RWPE2 (cell line): ENCODE measurements around the gene POLR1E.

Source experiments
- ATAC-seq: fragments of 200-7000 bp; cut with Tn5 transposase; 3 replicates; pipeline ENCODE4 v1.9.1; 2021; ENCODE audit warnings: low read depth
- DNase-seq: peaks from one replicate; pipeline ENCODE4 v3.0.0-alpha.2; 2020; ENCODE audit warnings: low spot score
- H3K27ac ChIP-seq: fragments of 450-650 bp; 2 replicates; pipeline ENCODE4 v1.5.1; 2017; ENCODE audit warnings: mild to moderate bottlenecking; ENCODE audit not compliant: poor library complexity, severe bottlenecking
- H3K27me3 ChIP-seq: fragments of 250-450 bp; sonication (Bioruptor Pico); 2 replicates; pipeline ENCODE4 v1.5.1; 2021; ENCODE audit warnings: mild to moderate bottlenecking, moderate library complexity; ENCODE audit not compliant: insufficient read depth, poor library complexity, severe bottlenecking
- H3K36me3 ChIP-seq: fragments of 250-450 bp; sonication (Bioruptor Pico); 2 replicates; pipeline ENCODE4 v1.5.1; 2020; ENCODE audit warnings: low read depth, mild to moderate bottlenecking, moderate library complexity
- H3K4me1 ChIP-seq: fragments of 250-450 bp; sonication (Bioruptor Pico); 2 replicates; pipeline ENCODE4 v1.5.1; 2021; ENCODE audit warnings: mild to moderate bottlenecking, moderate library complexity; ENCODE audit not compliant: insufficient read depth, poor library complexity, severe bottlenecking
- H3K4me3 ChIP-seq: fragments of 250-450 bp; sonication (Bioruptor Pico); 2 replicates; pipeline ENCODE4 v1.5.1; 2021; ENCODE audit warnings: mild to moderate bottlenecking, moderate library complexity; ENCODE audit not compliant: severe bottlenecking
- H3K9me3 ChIP-seq: fragments of 250-450 bp; sonication (Bioruptor Pico); 2 replicates; pipeline ENCODE4 v1.5.1; 2021; ENCODE audit warnings: mild to moderate bottlenecking, moderate library complexity; ENCODE audit not compliant: severe bottlenecking
- TF ChIP-seq, protein P1 (sequence below): fragments of 450-650 bp; IDR thresholded peaks from one replicate; pipeline ENCODE4 v1.5.1; 2017; ENCODE audit warnings: mild to moderate bottlenecking, moderate library complexity; ENCODE audit not compliant: poor library complexity, severe bottlenecking

The POLR1E gene

DNA sequence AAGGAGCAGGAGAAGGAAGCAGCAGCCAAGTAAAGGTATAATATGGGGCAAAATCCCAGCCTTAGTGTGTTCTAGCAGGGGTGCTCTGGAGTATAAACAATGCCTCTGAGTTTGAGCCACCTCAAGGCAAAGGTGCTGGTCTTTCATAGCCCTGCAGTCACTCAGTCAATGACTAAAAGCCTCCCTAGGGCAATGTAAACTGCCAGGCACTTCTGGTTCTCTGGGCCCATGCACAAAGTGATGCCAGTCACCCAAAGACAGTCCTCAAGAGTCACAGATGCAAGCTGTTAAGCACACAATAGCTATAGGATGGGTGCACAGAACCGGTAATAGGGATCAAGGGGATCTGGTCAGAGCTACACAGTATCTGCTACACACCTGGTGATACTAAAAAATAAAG is 33.1 kb upstream of the POLR1E start:
- Histone ChIP-seq H3K27ac (no peak overlapping the region), H3K4me1 (peaks cover 21% of the 10 kb centered on the region), H3K4me3 (no peak overlapping the region), H3K27me3 (no peaks in the 10 kb centered on the region), H3K9me3 (no peaks in the 10 kb centered on the region), H3K36me3 (peaks cover 32% of the 10 kb centered on the region)
- TF ChIP-seq, protein P1, sequence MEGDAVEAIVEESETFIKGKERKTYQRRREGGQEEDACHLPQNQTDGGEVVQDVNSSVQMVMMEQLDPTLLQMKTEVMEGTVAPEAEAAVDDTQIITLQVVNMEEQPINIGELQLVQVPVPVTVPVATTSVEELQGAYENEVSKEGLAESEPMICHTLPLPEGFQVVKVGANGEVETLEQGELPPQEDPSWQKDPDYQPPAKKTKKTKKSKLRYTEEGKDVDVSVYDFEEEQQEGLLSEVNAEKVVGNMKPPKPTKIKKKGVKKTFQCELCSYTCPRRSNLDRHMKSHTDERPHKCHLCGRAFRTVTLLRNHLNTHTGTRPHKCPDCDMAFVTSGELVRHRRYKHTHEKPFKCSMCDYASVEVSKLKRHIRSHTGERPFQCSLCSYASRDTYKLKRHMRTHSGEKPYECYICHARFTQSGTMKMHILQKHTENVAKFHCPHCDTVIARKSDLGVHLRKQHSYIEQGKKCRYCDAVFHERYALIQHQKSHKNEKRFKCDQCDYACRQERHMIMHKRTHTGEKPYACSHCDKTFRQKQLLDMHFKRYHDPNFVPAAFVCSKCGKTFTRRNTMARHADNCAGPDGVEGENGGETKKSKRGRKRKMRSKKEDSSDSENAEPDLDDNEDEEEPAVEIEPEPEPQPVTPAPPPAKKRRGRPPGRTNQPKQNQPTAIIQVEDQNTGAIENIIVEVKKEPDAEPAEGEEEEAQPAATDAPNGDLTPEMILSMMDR, result no peak
- no peak for ATAC-seq
- DNase-seq, result no peak

DNA sequence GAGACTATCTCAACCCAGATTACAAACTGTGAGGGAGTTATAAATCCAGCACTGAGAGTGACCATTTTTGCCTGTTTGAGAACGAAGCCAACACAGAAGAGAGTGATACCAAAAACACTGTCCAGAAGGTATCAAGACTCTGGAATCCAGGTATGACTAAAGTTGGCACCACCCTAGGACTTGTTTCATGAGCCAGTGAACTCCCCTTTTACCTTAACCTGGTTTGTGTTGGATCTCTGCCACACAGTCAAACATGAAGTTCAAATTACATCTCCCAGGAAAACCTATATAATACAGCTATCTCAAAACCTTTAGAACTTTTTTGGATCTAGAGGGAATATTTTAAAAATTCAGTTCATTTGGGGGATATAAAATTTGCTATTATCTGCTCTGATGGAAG is 31.9 kb upstream of the POLR1E start:
- Histone ChIP-seq H3K4me1 (peaks cover 21% of the 10 kb centered on the region), H3K27ac (peak overlapping the region; percentile 59), H3K36me3 (peaks cover 25% of the 10 kb centered on the region), H3K27me3 (no peaks in the 10 kb centered on the region), H3K9me3 (no peaks in the 10 kb centered on the region), H3K4me3 (no peak overlapping the region)
- peak; percentile 90 for ATAC-seq
- DNase-seq, result no peak
- TF ChIP-seq, protein P1, result no peak

DNA sequence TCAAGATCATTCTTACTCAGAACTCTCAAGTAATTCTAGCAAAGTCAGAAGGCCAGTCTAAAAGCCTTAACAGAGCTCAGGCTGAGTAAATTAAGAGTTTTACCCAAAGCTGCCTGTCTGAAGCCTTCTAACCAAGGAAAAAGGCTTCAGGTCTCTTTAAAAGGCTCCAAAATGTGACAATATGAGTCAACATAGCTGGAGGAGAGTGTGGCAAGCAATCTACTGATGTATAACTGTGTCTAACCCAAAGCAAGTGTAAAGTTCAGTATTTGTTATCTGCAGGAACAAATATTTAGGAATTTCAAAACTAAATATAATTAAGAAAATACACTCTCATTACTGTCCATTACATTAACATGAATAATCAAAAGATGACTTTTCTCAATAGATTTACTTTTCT is 31.5 kb upstream of the POLR1E start:
- Histone ChIP-seq H3K4me1 (peaks cover 21% of the 10 kb centered on the region), H3K9me3 (no peaks in the 10 kb centered on the region), H3K27ac (peak overlapping the region; percentile 59), H3K27me3 (no peaks in the 10 kb centered on the region), H3K4me3 (no peak overlapping the region), H3K36me3 (peaks cover 22% of the 10 kb centered on the region)
- TF ChIP-seq, protein P1, result no peak
- DNase-seq (no peak), ATAC-seq (peak; percentile 30)

DNA sequence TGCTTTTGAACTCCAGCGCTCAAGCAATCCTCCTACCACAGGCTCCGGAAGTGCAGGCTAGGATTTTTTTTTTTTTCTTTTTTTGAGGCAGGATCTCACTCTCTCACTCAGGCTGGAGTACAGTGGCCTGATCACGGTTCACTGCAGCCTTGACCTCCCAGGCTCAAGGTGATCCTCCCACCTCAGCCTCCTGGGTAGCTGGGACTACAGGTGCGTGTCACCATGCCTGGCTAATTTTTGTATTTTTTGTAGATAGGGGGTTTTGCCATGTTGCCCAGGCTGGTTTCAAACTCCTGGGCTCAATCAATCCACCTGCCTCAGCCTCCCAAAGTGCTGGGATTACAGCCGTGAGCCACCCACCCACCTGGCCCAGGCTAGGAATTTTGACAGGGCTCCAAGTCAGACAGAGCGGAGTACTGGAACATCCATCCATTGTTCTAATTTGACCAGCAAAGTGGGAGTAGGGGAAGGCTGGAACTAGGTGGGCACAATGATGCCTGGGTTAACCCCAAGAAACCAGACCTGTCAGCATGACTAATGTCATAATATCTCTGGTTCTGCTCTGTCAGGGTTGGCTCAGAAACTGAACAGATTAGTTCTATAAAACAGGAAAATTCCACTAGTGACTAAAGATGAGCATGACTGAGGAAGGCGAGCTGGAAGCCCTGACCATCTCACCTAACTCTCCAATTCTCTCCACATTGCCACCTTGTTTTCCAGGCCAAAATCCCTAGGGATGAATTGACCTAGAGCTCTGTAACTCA is 29.7 kb upstream of the POLR1E start:
- Histone ChIP-seq H3K9me3 (no peaks in the 10 kb centered on the region), H3K27ac (no peak overlapping the region), H3K27me3 (no peaks in the 10 kb centered on the region), H3K4me1 (peaks cover 21% of the 10 kb centered on the region), H3K4me3 (no peak overlapping the region), H3K36me3 (peaks cover 9% of the 10 kb centered on the region)
- ATAC-seq, result no peak
- TF ChIP-seq, protein P1, result no peak
- DNase-seq, result no peak

DNA sequence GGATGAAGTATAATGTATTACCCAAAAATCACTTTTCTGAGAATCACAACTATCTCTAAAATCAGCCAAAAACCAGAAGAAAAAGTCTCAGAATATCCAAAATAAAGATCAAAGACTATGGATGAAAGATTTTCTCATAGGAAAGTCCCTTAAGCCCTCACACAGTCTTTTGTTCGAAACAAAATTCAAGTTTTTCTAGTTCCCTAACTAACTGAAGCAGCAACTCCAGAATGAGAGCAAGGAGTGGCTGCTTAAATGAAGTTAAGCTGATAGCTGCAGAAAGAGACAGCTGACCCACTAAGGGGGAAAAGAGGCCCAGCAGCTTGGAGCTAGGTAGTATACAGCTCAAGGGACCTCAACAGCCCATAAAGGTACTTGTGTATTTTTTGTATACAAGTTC is 28.9 kb upstream of the POLR1E start:
- H3K27me3 ChIP-seq, result no peaks in the 10 kb centered on the region
- no peak overlapping the region for H3K27ac ChIP-seq
- no peaks in the 10 kb centered on the region for H3K9me3 ChIP-seq
- TF ChIP-seq, protein P1, result no peak
- DNase-seq, result no peak
- peaks cover 4% of the 10 kb centered on the region for H3K36me3 ChIP-seq
- no peak overlapping the region for H3K4me3 ChIP-seq
- H3K4me1 ChIP-seq, result peaks cover 21% of the 10 kb centered on the region
- no peak for ATAC-seq
